NT2/D1 (cell line): ENCODE data around the gene EID3.

Experiments used
- DNase-seq: peaks from one replicate; pipeline ENCODE4 v3.0.0-alpha.2; 2011; ENCODE audit warnings: low read depth, low spot score
- H3K27me3 ChIP-seq: 2 replicates; pipeline ENCODE4 v1.6.0; 2011; ENCODE audit warnings: mild to moderate bottlenecking; ENCODE audit not compliant: insufficient read length, insufficient read depth
- H3K36me3 ChIP-seq: 2 replicates; pipeline ENCODE4 v1.6.1; 2011; ENCODE audit warnings: mild to moderate bottlenecking, low read length, mixed read lengths; ENCODE audit not compliant: insufficient read depth, insufficient read length
- H3K4me1 ChIP-seq: 2 replicates; pipeline ENCODE4 v1.5.1; 2011; ENCODE audit not compliant: insufficient read depth, insufficient read length
- H3K4me3 ChIP-seq: 2 replicates; pipeline ENCODE4 v1.5.1; 2011; ENCODE audit warnings: low read depth; ENCODE audit not compliant: insufficient read length
- H3K9ac ChIP-seq: 2 replicates; pipeline ENCODE4 v1.6.0; 2011; ENCODE audit warnings: low read depth; ENCODE audit not compliant: insufficient read length
- H3K9me3 ChIP-seq: 2 replicates; pipeline ENCODE4 v1.5.1; 2011; ENCODE audit warnings: mild to moderate bottlenecking, low read length; ENCODE audit not compliant: insufficient read depth
- SUZ12 ChIP-seq: IDR thresholded peaks from 2 replicates; pipeline ENCODE4 v1.6.1; 2011; ENCODE audit not compliant: insufficient read length, insufficient read depth; ENCODE audit errors: extremely low read depth
- YY1 ChIP-seq: IDR thresholded peaks from 2 replicates; pipeline ENCODE4 v1.6.1; 2011; ENCODE audit not compliant: insufficient read length, insufficient read depth
- ZNF274 ChIP-seq: IDR thresholded peaks from 2 replicates; pipeline ENCODE4 v1.6.1; 2011; ENCODE audit warnings: mild to moderate bottlenecking, low read depth, low read length

The EID3 gene

DNA sequence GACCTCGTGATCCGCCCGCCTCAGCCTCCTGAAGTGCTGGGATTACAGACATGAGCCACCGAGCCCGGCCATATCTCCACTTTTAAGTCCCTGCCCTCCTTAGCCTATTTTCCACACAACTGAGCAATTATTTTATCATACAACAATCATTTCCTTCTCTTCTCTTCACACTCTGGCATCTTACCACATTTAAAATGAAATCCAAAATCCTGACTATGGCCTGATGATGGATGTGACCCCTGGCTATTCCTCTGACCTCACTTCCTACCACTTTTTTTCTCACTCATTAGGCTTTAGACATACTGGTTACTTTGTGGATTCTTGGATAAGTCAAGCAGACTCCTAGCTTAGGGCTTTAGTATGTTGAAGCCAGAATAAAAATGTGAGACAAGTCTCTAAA, 21.9 kb upstream of the EID3 start:
- Histone ChIP-seq H3K27me3 (no peaks in the 10 kb centered on the region), H3K9me3 (no peaks in the 10 kb centered on the region), H3K9ac (no peak overlapping the region), H3K4me1 (peaks cover 3% of the 10 kb centered on the region), H3K36me3 (no peaks in the 10 kb centered on the region), H3K4me3 (no peak overlapping the region)
- DNase-seq = no peak
- TF ChIP-seq ZNF274 (no peak), SUZ12 (no peak)

DNA sequence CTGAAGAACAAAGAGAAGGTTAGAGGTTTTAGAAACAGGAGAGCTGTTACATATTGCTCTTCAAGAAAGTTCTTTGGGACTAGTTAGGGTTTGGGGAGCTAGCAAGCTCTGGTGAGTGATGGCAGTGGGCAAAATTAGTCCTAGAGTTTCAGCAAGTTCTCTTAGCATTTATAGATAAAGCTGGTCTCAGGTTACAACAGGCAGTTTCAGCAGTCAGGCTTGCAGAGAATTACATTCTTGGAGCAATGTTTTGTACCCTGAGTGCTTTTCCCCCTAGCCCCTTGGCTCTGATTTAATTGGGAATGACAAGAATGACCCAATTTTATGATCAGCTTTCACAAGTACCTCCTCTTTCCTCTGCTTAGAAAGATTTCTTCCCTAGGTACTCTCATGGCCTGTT, 21.4 kb upstream of the EID3 start:
- TF ChIP-seq YY1 = no peak
- no peak for TF ChIP-seq SUZ12
- no peak for TF ChIP-seq ZNF274
- Histone ChIP-seq H3K9ac (no peak overlapping the region), H3K27me3 (no peaks in the 10 kb centered on the region), H3K4me1 (peaks cover 3% of the 10 kb centered on the region), H3K9me3 (no peaks in the 10 kb centered on the region), H3K4me3 (no peak overlapping the region), H3K36me3 (no peaks in the 10 kb centered on the region)
- DNase-seq = no peak

DNA sequence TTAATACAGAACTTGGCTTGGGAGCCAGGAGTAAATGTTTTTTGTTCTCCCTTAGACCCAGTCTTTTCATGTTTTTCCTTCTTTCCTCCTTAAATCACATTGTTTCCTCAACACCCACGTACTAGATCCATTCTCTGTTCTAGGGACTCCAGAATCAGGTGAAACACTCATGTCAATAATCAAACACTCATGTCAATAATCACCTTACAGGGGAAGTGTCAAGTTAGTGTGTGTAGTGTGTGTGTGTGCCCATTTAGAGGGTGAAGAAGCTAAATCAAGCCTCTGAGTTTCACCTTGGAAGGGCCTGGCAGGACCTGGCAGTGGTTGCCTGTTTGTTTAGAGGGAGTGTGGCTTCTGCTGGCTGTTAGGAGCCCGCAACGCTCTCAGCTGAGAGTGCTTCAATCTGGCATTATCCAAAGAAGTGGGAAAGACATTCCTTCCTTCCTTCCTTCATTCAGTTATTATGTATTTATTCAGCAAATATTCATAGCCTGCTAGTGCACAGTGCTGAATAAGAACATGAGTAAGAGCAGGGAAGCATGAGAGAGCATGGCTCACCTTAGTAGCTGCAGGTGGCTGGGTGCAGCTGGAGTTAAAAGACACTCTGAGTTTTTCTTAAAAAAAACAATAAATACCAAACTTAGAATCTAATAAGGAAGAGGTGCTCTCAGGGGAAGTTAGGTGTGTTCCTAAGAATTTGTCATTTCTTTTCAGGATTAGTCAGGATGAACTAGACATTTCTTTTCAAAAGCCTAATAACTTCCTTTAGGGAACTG, 17.6 kb upstream of the EID3 start:
- Histone ChIP-seq H3K9me3 (no peaks in the 10 kb centered on the region), H3K27me3 (no peaks in the 10 kb centered on the region), H3K4me1 (peaks cover 5% of the 10 kb centered on the region), H3K4me3 (no peak overlapping the region), H3K9ac (no peak overlapping the region), H3K36me3 (peaks cover 20% of the 10 kb centered on the region)
- no peak for DNase-seq
- TF ChIP-seq SUZ12 (no peak), ZNF274 (no peak), YY1 (no peak)

DNA sequence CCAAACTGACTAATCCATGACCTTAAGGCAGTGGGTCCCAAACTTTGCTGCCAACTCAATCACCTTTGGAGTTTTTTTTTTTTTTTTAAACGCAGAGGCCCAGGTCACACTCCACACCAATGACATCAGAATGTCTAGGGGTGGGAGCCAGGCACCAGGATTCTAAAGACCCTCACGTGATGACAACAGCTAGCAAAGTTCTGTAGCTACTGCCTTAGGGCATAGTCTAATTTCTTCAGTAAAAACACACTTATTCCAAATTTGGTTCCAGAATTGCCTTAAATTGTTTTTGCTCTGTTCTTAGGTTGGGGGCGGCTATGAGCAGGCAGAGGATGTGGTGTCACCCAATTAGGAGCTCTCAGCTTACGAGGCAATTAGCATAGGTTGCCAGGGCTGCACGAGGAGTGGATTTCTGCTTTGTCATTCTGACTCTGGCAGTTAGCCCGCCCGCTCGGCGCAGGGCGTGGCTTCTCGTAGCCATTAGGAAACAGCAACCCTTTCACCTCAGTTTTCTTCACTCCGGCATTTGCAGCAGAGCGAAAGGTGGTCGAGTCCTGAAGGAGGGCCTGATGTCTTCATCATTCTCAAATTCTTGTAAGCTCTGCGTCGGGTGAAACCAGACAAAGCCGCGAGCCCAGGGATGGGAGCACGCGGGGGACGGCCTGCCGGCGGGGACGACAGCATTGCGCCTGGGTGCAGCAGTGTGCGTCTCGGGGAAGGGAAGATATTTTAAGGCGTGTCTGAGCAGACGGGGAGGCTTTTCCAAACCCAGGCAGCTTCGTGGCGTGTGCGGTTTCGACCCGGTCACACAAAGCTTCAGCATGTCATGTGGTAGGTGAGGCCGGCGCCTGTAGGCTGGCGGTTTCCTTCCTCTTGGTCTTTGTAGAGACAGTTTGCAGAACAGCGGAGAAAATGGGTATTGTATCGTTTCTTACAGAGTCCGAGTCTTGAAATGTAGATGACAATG, 16.7 kb upstream of the EID3 start:
- no peaks in the 10 kb centered on the region for H3K27me3 ChIP-seq
- TF ChIP-seq YY1 (peak; percentile 5), SUZ12 (no peak)

DNA sequence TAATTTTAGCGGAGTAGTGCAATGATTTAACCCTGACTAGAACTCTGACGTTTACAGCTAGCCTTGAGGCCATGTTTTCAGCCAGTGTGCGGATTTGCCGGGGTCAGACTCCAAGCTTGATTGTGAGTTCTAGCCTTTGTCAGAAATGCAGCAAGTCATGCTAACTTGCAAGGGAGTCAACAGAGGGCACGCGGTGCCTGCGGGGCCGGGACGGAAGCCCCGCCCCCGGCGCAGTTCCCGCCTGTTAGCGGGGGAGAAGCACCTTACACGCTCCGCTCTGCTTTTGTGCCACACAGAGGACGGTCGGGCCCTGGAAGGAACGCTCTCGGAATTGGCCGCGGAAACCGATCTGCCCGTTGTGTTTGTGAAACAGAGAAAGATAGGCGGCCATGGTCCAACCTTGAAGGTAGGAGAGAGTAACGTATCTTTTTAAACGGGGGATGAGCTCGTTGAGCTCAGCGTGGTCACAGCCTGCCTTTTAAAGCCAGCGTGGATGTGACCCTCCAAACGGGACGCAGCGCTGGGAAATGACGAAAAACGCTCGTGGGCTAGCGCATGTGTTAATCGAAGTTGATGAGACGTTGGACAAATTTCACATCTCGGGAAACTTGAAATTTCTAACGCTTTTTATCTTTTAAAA, 14.8 kb upstream of the EID3 start:
- DNase-seq = peak; percentile 86
- peak overlapping the region; percentile 57 for H3K4me3 ChIP-seq

More for the DNA sequence above, 16.7 kb upstream of the EID3 start:
- H3K9me3 ChIP-seq = no peaks in the 10 kb centered on the region
- H3K36me3 ChIP-seq = peaks cover 25% of the 10 kb centered on the region
- H3K4me1 ChIP-seq = peaks cover 5% of the 10 kb centered on the region
- peak overlapping the region; percentile 95 for H3K9ac ChIP-seq
- H3K4me3 ChIP-seq = peak overlapping the region; percentile 94
- peak; percentile 97 for DNase-seq

DNA sequence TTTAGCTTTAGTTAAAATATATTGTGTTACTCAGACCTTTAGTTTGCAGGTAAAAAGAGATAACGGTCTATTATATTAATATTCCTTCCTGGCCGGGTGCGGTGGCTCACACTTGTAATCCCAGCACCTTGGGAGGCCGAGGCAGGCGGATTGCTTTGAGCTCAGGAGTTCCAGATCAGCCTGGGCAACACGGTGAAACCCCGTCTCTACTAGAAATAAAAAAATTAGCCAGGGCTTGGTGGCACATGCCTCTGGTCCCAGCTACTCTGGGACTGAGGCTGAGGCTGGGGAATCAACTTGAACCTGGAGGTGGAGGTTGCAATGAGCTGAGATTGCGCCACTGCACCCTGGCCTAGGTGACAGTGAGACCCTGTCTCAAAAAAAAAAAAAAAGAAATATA, 13.2 kb upstream of the EID3 start:
- Histone ChIP-seq H3K27me3 (no peaks in the 10 kb centered on the region), H3K4me1 (peaks cover 5% of the 10 kb centered on the region), H3K36me3 (peaks cover 57% of the 10 kb centered on the region), H3K9me3 (no peaks in the 10 kb centered on the region), H3K4me3 (no peak overlapping the region), H3K9ac (no peak overlapping the region)
- no peak for DNase-seq
- TF ChIP-seq ZNF274 = no peak
- TF ChIP-seq SUZ12 = no peak
- no peak for TF ChIP-seq YY1

More for the DNA sequence above, 14.8 kb upstream of the EID3 start:
- H3K4me1 ChIP-seq = peaks cover 5% of the 10 kb centered on the region
- no peak for TF ChIP-seq ZNF274
- no peak for TF ChIP-seq YY1
- no peak for TF ChIP-seq SUZ12
- no peaks in the 10 kb centered on the region for H3K27me3 ChIP-seq
- peaks cover 41% of the 10 kb centered on the region for H3K36me3 ChIP-seq
- peak overlapping the region; percentile 83 for H3K9ac ChIP-seq
- no peaks in the 10 kb centered on the region for H3K9me3 ChIP-seq
